GM12874 (cell line): ENCODE measurements around the gene CCNY.

Source experiments
- CTCF ChIP-seq: IDR thresholded peaks from 2 replicates; pipeline ENCODE4 v1.5.1; 2011; ENCODE audit warnings: low read depth, mild to moderate bottlenecking, control low read depth, low read length, moderate library complexity; ENCODE audit not compliant: insufficient read depth

Gene CCNY

GRCh38 chr10:35588836-35589235 lies 252.5 kb downstream of the CCNY start:
- TF ChIP-seq CTCF = no peak

GRCh38 chr10:35592441-35592840 lies 256.1 kb downstream of the CCNY start:
- TF ChIP-seq CTCF = no peak

- TF ChIP-seq CTCF = no peak
These were observed 258.1 kb downstream of the CCNY start for GRCh38 chr10:35594115-35595079.

- no peak for TF ChIP-seq CTCF
These were observed 258.8 kb downstream of the CCNY start for GRCh38 chr10:35595106-35595505.

GRCh38 chr10:35598379-35598778 lies 262.1 kb downstream of the CCNY start:
- no peak for TF ChIP-seq CTCF

GRCh38 chr10:35600193-35600592 lies 263.9 kb downstream of the CCNY start:
- TF ChIP-seq CTCF = no peak

GRCh38 chr10:35605191-35605590 lies 268.9 kb downstream of the CCNY start, which contains the start of gene GJD4:
Gene GJD4 (plus strand): TSS chr10:35605341. CDS start chr10:35605568, 227 bp downstream.
- TF ChIP-seq CTCF = no peak
